GM23338 (cell line): ENCODE data around the gene GPR37L1. TPM values are rescaled to one million over a fixed set of nuclear protein-coding genes. Genes with fewer than 3 reads are reported as not detected.

ENCODE experiments used
- ATAC-seq: fragments of 200-7000 bp; cut with Tn5 transposase; 3 replicates; pipeline ENCODE4 v1.9.1; 2020
- DNase-seq: peaks from one replicate; pipeline ENCODE4 v3.0.0-alpha.2; 2015; ENCODE audit warnings: low spot score
- H2AFZ ChIP-seq: fragments of 200-600 bp; sonication (generic); 2 replicates; pipeline ENCODE4 v1.8.0; 2016; ENCODE audit warnings: antibody characterized with exemption, mild to moderate bottlenecking, moderate library complexity
- H3F3A ChIP-seq: fragments of 200-600 bp; sonication (generic); replicated peaks from 2 replicates; pipeline ENCODE4 v1.8.0; 2017; ENCODE audit warnings: antibody characterized with exemption, mixed run types, low read depth
- H3K27ac ChIP-seq: fragments of 200-600 bp; sonication (generic); 2 replicates; pipeline ENCODE4 v1.6.1; 2016; ENCODE audit warnings: low read depth
- H3K27me3 ChIP-seq: fragments of 200-600 bp; sonication (generic); 2 replicates; pipeline ENCODE4 v1.8.0; 2016; ENCODE audit warnings: mild to moderate bottlenecking, mixed run types, moderate library complexity; ENCODE audit not compliant: insufficient read depth
- H3K36me3 ChIP-seq: fragments of 200-600 bp; sonication (generic); 2 replicates; pipeline ENCODE4 v1.8.0; 2016; ENCODE audit warnings: mild to moderate bottlenecking; ENCODE audit not compliant: insufficient read depth
- H3K4me1 ChIP-seq: fragments of 200-600 bp; sonication (generic); 2 replicates; pipeline ENCODE4 v1.8.0; 2016; ENCODE audit warnings: mild to moderate bottlenecking, moderate library complexity; ENCODE audit not compliant: insufficient read depth
- H3K4me2 ChIP-seq: fragments of 200-600 bp; sonication (generic); 2 replicates; pipeline ENCODE4 v1.7.1; 2017; ENCODE audit warnings: mixed run types
- H3K4me3 ChIP-seq: fragments of 200-600 bp; sonication (generic); 2 replicates; pipeline ENCODE4 v1.6.1; 2016; ENCODE audit warnings: mixed run types
- H3K79me2 ChIP-seq: fragments of 200-600 bp; sonication (generic); replicated peaks from 2 replicates; pipeline ENCODE4 v1.8.0; 2017; ENCODE audit warnings: mild to moderate bottlenecking; ENCODE audit not compliant: insufficient read depth
- H3K9me2 ChIP-seq: fragments of 200-600 bp; sonication (generic); 2 replicates; pipeline ENCODE4 v1.8.0; 2017; ENCODE audit not compliant: insufficient read depth
- H4K20me1 ChIP-seq: fragments of 200-600 bp; sonication (generic); replicated peaks from 2 replicates; pipeline ENCODE4 v1.8.0; 2017; ENCODE audit warnings: mild to moderate bottlenecking; ENCODE audit not compliant: insufficient read depth
- H3K27ac Mint-ChIP-seq: 2 replicates; pipeline ENCODE4 v1.8.0; 2020; ENCODE audit warnings: inconsistent platforms, mild to moderate bottlenecking, moderate library complexity, mixed read lengths
- H3K27me3 Mint-ChIP-seq: 3 replicates; pipeline ENCODE4 v1.8.0; 2022; ENCODE audit warnings: low read depth, mild to moderate bottlenecking, moderate library complexity, mixed read lengths, inconsistent platforms; ENCODE audit not compliant: insufficient read depth, poor library complexity
- H3K36me3 Mint-ChIP-seq: 3 replicates; pipeline ENCODE4 v1.8.0; 2021; ENCODE audit warnings: low read depth, mild to moderate bottlenecking, inconsistent platforms, moderate library complexity, mixed read lengths
- H3K4me1 Mint-ChIP-seq: 3 replicates; pipeline ENCODE4 v1.8.0; 2020; ENCODE audit warnings: mild to moderate bottlenecking, inconsistent platforms, mixed read lengths
- H3K4me3 Mint-ChIP-seq: 3 replicates; pipeline ENCODE4 v1.8.0; 2021; ENCODE audit warnings: moderate library complexity, mild to moderate bottlenecking, inconsistent platforms, mixed read lengths
- H3K9me3 Mint-ChIP-seq: 3 replicates; pipeline ENCODE4 v1.8.0; 2020; ENCODE audit warnings: moderate library complexity, mild to moderate bottlenecking, inconsistent platforms, mixed read lengths
- EZH2 ChIP-seq: fragments of 200-600 bp; sonication (generic); IDR thresholded peaks from one replicate; pipeline ENCODE4 v1.8.0; 2017; ENCODE audit warnings: antibody characterized with exemption, mild to moderate bottlenecking, low read depth; ENCODE audit not compliant: unreplicated experiment
- JUNB ChIP-seq: IDR thresholded peaks from one replicate; pipeline ENCODE4 v1.6.1; 2016; ENCODE audit warnings: antibody characterized with exemption; ENCODE audit not compliant: unreplicated experiment
- NANOG ChIP-seq: IDR thresholded peaks from 2 replicates; pipeline ENCODE4 v1.6.1; 2016; ENCODE audit warnings: antibody characterized with exemption, borderline replicate concordance
- POLR2AphosphoS5 ChIP-seq: IDR thresholded peaks from 2 replicates; pipeline ENCODE4 v1.6.1; 2016; ENCODE audit warnings: antibody characterized with exemption, low read depth
- ZNF114 ChIP-seq: fragments of 250-450 bp; sonication (Bioruptor Pico); IDR thresholded peaks from 2 replicates; pipeline ENCODE4 v1.5.0; 2020; ENCODE audit warnings: mild to moderate bottlenecking, moderate library complexity
- polyA plus RNA-seq: library from polyadenylated mRNA; unstranded; fragments of >200 nt; fragmentation: Nextera tagmentation; extraction: Ambion mirVana; gene quantifications from 2 replicates; pipeline ENCODE4 v1.2.1, GENCODE V29; 2016
- total RNA-seq: library from RNA; depleted of rRNA; stranded (reverse); fragments of >200 nt; shearing (Covaris generic); gene quantifications from 2 replicates; pipeline ENCODE4 v1.2.3, GENCODE V29; 2014
- TF ChIP-seq, protein P1 (sequence below): fragments of 250-450 bp; sonication (Bioruptor Pico); IDR thresholded peaks from 2 replicates; pipeline ENCODE4 v1.5.0; 2020; ENCODE audit warnings: mild to moderate bottlenecking, moderate library complexity
- TF ChIP-seq, protein P2 (sequence below), 2 experiments: fragments of 200-600 bp in 1 of 2; sonication (generic) in 1 of 2; conservative IDR thresholded peaks; 2 replicates each; pipeline versions ENCODE4 v1.5.1 to v1.6.1; 2016 to 2017; ENCODE audit warnings: antibody characterized with exemption in 2 of 2, low read depth in 2 of 2, mild to moderate bottlenecking in 2 of 2, moderate library complexity in 1 of 2

GPR37L1 gene
- total and polyA plus RNA-seq, 2 experiments from 2014 or later, result 0.08 to 0.21 TPM

DNA sequence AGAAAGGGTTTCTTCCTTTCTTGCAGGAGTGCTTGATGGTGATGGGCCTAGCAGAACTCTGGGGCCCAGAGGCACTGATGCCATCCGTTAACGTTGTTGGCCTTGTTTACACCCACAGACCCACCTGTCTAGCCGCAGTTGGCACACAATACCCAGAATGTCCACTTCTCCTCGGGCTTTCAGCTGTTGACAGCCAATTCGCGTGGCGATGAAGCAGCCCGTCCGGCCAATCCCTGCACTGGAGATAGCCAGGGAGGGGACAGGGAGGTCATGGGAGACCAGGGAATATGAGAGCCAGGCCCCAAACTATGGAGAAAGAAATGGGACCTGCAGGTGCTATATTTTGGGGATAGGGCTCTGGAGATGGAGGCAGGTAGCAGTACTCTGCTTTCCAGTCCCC is 27.5 kb downstream of the GPR37L1 start:
- Histone ChIP-seq H3K4me2 (no peak overlapping the region), H3K4me3 (no peak overlapping the region), H3K27me3 (0 out of 2 replicates have a peak, but pooled peaks cover 5% of the 10 kb centered on the region), H3K4me1 (peaks cover 5% of the 10 kb centered on the region), H3K36me3 (no peaks in the 10 kb centered on the region), H3K79me2 (no peaks in the 10 kb centered on the region), H3F3A (no peaks in the 10 kb centered on the region), H4K20me1 (no peaks in the 10 kb centered on the region), H3K9me2 (no peaks in the 10 kb centered on the region), H3K27ac (no peak overlapping the region), H2AFZ (no peak overlapping the region)
- no peak overlapping the region for H3K27ac Mint-ChIP-seq
- ATAC-seq (no peak), DNase-seq (no peak)
- H3K9me3 Mint-ChIP-seq, result no peaks in the 10 kb centered on the region; the same call in 2 of the 3 replicates
- peaks cover 14% of the 10 kb centered on the region for H3K4me1 Mint-ChIP-seq
- no peaks in the 10 kb centered on the region for H3K36me3 Mint-ChIP-seq
- peaks cover 6% of the 10 kb centered on the region for H3K27me3 Mint-ChIP-seq
- no peak overlapping the region for H3K4me3 Mint-ChIP-seq
- TF ChIP-seq, protein P1, sequence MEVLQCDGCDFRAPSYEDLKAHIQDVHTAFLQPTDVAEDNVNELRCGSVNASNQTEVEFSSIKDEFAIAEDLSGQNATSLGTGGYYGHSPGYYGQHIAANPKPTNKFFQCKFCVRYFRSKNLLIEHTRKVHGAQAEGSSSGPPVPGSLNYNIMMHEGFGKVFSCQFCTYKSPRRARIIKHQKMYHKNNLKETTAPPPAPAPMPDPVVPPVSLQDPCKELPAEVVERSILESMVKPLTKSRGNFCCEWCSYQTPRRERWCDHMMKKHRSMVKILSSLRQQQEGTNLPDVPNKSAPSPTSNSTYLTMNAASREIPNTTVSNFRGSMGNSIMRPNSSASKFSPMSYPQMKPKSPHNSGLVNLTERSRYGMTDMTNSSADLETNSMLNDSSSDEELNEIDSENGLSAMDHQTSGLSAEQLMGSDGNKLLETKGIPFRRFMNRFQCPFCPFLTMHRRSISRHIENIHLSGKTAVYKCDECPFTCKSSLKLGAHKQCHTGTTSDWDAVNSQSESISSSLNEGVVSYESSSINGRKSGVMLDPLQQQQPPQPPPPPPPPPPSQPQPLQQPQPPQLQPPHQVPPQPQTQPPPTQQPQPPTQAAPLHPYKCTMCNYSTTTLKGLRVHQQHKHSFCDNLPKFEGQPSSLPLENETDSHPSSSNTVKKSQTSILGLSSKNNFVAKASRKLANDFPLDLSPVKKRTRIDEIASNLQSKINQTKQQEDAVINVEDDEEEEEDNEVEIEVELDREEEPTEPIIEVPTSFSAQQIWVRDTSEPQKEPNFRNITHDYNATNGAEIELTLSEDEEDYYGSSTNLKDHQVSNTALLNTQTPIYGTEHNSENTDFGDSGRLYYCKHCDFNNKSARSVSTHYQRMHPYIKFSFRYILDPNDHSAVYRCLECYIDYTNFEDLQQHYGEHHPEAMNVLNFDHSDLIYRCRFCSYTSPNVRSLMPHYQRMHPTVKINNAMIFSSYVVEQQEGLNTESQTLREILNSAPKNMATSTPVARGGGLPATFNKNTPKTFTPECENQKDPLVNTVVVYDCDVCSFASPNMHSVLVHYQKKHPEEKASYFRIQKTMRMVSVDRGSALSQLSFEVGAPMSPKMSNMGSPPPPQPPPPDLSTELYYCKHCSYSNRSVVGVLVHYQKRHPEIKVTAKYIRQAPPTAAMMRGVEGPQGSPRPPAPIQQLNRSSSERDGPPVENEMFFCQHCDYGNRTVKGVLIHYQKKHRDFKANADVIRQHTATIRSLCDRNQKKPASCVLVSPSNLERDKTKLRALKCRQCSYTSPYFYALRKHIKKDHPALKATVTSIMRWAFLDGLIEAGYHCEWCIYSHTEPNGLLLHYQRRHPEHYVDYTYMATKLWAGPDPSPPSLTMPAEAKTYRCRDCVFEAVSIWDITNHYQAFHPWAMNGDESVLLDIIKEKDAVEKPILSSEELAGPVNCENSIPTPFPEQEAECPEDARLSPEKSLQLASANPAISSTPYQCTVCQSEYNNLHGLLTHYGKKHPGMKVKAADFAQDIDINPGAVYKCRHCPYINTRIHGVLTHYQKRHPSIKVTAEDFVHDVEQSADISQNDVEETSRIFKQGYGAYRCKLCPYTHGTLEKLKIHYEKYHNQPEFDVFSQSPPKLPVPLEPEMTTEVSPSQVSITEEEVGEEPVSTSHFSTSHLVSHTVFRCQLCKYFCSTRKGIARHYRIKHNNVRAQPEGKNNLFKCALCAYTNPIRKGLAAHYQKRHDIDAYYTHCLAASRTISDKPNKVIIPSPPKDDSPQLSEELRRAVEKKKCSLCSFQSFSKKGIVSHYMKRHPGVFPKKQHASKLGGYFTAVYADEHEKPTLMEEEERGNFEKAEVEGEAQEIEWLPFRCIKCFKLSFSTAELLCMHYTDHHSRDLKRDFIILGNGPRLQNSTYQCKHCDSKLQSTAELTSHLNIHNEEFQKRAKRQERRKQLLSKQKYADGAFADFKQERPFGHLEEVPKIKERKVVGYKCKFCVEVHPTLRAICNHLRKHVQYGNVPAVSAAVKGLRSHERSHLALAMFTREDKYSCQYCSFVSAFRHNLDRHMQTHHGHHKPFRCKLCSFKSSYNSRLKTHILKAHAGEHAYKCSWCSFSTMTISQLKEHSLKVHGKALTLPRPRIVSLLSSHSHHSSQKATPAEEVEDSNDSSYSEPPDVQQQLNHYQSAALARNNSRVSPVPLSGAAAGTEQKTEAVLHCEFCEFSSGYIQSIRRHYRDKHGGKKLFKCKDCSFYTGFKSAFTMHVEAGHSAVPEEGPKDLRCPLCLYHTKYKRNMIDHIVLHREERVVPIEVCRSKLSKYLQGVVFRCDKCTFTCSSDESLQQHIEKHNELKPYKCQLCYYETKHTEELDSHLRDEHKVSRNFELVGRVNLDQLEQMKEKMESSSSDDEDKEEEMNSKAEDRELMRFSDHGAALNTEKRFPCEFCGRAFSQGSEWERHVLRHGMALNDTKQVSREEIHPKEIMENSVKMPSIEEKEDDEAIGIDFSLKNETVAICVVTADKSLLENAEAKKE, result no peak
- TF ChIP-seq JUNB (no peak), EZH2 (no peak)

DNA sequence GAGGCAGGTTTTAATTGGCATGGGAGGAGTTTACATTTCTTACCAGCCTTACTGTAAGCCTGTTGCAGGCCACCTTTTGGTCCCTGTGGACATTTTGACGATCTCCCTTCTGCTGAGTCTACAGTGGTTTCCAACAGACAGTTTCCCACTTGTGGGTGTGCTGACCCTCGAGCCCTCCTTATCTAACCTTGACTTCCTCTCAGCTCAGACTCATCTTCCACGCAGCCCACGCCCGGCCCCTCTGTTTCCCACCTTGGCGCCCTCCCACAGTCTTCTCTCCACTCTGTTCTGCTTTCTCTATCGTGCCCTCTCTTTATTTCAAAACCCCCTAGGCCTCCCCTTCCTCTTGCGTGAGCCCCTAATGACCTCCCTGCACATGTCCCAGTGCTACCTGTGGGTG is 27.9 kb downstream of the GPR37L1 start:
- no peak overlapping the region; the same call in 1 of the 2 replicates for H3K27ac Mint-ChIP-seq
- no peak overlapping the region for H3K4me3 Mint-ChIP-seq
- DNase-seq, result no peak
- no peak for TF ChIP-seq ZNF114
- no peak for TF ChIP-seq POLR2AphosphoS5
- TF ChIP-seq, protein P2, sequence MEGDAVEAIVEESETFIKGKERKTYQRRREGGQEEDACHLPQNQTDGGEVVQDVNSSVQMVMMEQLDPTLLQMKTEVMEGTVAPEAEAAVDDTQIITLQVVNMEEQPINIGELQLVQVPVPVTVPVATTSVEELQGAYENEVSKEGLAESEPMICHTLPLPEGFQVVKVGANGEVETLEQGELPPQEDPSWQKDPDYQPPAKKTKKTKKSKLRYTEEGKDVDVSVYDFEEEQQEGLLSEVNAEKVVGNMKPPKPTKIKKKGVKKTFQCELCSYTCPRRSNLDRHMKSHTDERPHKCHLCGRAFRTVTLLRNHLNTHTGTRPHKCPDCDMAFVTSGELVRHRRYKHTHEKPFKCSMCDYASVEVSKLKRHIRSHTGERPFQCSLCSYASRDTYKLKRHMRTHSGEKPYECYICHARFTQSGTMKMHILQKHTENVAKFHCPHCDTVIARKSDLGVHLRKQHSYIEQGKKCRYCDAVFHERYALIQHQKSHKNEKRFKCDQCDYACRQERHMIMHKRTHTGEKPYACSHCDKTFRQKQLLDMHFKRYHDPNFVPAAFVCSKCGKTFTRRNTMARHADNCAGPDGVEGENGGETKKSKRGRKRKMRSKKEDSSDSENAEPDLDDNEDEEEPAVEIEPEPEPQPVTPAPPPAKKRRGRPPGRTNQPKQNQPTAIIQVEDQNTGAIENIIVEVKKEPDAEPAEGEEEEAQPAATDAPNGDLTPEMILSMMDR (conservative IDR thresholded peaks at IDR 0.05; ENCODE audit: low read depth in 2 of 2), result no peak
- TF ChIP-seq NANOG, result no peak

More for the DNA sequence above, 27.9 kb downstream of the GPR37L1 start:
- no peaks in the 10 kb centered on the region for H3K79me2 ChIP-seq
- H3K36me3 ChIP-seq, result no peaks in the 10 kb centered on the region
- Mint-ChIP-seq H3K36me3 (no peaks in the 10 kb centered on the region), H3K9me3 (no peaks in the 10 kb centered on the region; the same call in 2 of the 3 replicates), H3K4me1 (peaks cover 11% of the 10 kb centered on the region), H3K27me3 (peaks cover 3% of the 10 kb centered on the region)
- H3K4me1 ChIP-seq, result peaks cover under 1% of the 10 kb centered on the region; the same call in 1 of the 2 replicates
- H3K9me2 ChIP-seq, result no peaks in the 10 kb centered on the region
- no peak for ATAC-seq
- H3K27ac ChIP-seq, result no peak overlapping the region
- H3K4me3 ChIP-seq, result no peak overlapping the region
- no peak overlapping the region for H3K4me2 ChIP-seq
- 0 out of 2 replicates have a peak, but pooled peaks cover under 1% of the 10 kb centered on the region for H3K27me3 ChIP-seq
- H3F3A ChIP-seq, result 0 out of 2 replicates have a peak, but pooled peaks cover 3% of the 10 kb centered on the region
- H4K20me1 ChIP-seq, result no peaks in the 10 kb centered on the region
- H2AFZ ChIP-seq, result no peak overlapping the region
